ENCODE results near the gene GTF2F1.

Gene GTF2F1

GRCh38 chr19:6424939-6425731 is 32.2 kb upstream of the GTF2F1 start:
- H3K27ac ChIP-seq (ENCODE audit: low read length): peak overlapping the region; percentile 62
- H3K4me2 ChIP-seq (ENCODE audit: low read length): peak overlapping the region; percentile 86
- H3K4me3 ChIP-seq (ENCODE audit: low read length): peak overlapping the region; percentile 70
- peaks cover 38% of the 10 kb centered on the region for H3K36me3 ChIP-seq (replicated peaks; ENCODE audit: low read depth, low read length)
- H3K27me3 ChIP-seq (ENCODE audit: low read depth, low read length): no peaks in the 10 kb centered on the region
- H4K20me1 ChIP-seq (ENCODE audit: insufficient read depth, low read length): peaks cover 40% of the 10 kb centered on the region
- peaks cover 50% of the 10 kb centered on the region for H3K79me2 ChIP-seq (ENCODE audit: low read length)
- H2AFZ ChIP-seq (ENCODE audit: low read depth, low read length): peak overlapping the region; percentile 67
- TF ChIP-seq, protein P1, sequence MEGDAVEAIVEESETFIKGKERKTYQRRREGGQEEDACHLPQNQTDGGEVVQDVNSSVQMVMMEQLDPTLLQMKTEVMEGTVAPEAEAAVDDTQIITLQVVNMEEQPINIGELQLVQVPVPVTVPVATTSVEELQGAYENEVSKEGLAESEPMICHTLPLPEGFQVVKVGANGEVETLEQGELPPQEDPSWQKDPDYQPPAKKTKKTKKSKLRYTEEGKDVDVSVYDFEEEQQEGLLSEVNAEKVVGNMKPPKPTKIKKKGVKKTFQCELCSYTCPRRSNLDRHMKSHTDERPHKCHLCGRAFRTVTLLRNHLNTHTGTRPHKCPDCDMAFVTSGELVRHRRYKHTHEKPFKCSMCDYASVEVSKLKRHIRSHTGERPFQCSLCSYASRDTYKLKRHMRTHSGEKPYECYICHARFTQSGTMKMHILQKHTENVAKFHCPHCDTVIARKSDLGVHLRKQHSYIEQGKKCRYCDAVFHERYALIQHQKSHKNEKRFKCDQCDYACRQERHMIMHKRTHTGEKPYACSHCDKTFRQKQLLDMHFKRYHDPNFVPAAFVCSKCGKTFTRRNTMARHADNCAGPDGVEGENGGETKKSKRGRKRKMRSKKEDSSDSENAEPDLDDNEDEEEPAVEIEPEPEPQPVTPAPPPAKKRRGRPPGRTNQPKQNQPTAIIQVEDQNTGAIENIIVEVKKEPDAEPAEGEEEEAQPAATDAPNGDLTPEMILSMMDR (IDR thresholded peaks at IDR 0.05; ENCODE audit: low read depth, low read length): no peak
- no peak for TF ChIP-seq EZH2phosphoT487 (IDR thresholded peaks at IDR 0.05; ENCODE audit: low read depth)
- H3K4me1 ChIP-seq (ENCODE audit: low read length): peaks cover 30% of the 10 kb centered on the region
- H3K9me3 ChIP-seq (ENCODE audit: insufficient read depth, low read length): no peaks in the 10 kb centered on the region
- peak overlapping the region; percentile 56 for H3K9ac ChIP-seq (ENCODE audit: low read length)

DNA sequence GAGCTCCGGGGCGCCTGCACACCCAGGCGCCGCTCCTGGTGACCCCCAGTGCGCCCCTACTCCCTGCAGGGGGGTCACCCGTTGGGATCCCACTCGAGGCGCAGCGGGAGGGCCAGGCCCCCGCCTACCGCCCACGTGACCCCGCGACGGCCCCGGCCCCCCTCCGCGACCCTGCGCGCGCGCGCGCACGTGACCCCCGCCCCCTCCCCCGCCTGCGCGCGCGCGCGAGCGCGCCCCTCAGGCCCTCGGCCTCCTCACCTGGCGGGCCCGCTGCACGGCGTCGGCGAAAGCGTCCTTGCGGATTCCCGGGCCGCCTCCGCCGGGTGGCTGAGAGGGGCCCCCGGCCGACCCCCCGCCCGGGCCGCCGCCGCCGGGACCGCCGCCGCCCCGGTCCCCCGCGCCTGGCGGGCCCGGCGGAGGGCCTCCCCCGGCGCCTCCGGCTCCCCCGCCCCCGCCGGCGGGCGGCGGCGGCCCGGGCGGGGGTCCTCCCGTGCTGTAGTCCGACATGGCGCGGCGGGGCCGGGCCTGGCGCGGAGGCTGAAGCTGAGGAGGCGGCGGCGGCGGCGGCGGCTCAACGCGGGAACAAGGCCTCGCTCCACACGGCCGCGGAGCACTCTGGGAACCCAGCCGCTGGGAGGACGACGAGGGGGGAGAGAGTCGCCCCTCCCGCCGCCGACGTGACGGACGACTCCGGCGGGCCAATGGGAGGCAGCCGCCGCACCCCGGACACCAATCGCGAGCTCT is 31.4 kb upstream of the GTF2F1 start, which contains the start of gene KHSRP:
TSS of gene KHSRP (minus strand) at position 617 of the 744 bp plus-strand sequence. CDS start at position 507, 110 bp downstream.
- H3K27ac ChIP-seq (ENCODE audit: low read length): peak within 1 kb of the TSS; percentile 62
- H3K79me2 ChIP-seq (ENCODE audit: low read length): peaks cover 57% of the 10 kb centered on the region
- peak within 1 kb of the TSS; percentile 88 for H3K4me3 ChIP-seq (ENCODE audit: low read length)
- H3K9ac ChIP-seq (ENCODE audit: low read length): peak within 1 kb of the TSS; percentile 90
- H3K4me2 ChIP-seq (ENCODE audit: low read length): peak within 1 kb of the TSS; percentile 90
- peaks cover 26% of the 10 kb centered on the region for H3K4me1 ChIP-seq (ENCODE audit: low read length)
- H3K9me3 ChIP-seq (ENCODE audit: insufficient read depth, low read length): no peaks in the 10 kb centered on the region
- H4K20me1 ChIP-seq (ENCODE audit: insufficient read depth, low read length): peaks cover 47% of the 10 kb centered on the region
- peaks cover 45% of the 10 kb centered on the region for H3K36me3 ChIP-seq (replicated peaks; ENCODE audit: low read depth, low read length)
- peak within 1 kb of the TSS; percentile 67 for H2AFZ ChIP-seq (ENCODE audit: low read depth, low read length)
- no peaks in the 10 kb centered on the region for H3K27me3 ChIP-seq (ENCODE audit: low read depth, low read length)
- TF ChIP-seq, protein P1 (IDR thresholded peaks at IDR 0.05; ENCODE audit: low read depth, low read length): no peak
- no peak for TF ChIP-seq EZH2phosphoT487 (IDR thresholded peaks at IDR 0.05; ENCODE audit: low read depth)

DNA sequence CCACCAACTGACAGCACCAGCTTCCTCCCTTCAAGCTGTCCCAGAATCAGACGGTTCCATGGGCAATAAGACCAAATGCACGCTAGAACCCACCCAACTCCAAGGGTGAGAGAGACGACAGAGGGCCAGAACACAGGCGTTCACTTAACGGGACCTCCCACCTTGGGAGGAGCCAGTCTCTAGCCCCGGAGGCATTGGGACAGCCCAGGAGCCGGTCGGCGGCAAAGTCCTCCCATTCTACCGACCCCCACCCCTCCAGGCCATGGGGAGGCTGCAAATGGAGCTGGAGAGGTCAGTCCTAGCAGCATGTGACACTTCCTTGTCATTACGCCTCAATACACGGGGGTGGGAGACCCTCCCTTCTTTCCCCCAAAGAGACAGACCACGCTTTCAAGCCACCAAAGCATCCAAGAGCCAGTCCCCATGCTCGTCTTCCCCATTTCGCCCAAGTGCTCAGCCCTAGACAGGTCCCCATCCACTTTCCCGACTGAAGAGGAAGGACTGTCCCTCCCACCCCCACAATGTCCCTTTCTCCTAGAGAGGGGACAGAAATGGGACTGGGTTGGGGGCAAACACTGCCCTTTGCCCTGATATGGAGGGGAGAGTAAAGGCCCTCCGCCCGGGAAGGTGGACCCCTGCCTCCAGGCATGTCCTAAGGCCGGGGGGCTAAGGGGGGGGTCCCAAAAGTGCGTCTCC is 30.7 kb upstream of the GTF2F1 start:
- H3K4me2 ChIP-seq (ENCODE audit: low read length): peak overlapping the region; percentile 90
- H2AFZ ChIP-seq (ENCODE audit: low read depth, low read length): no peak overlapping the region
- peaks cover 55% of the 10 kb centered on the region for H4K20me1 ChIP-seq (ENCODE audit: insufficient read depth, low read length)
- peaks cover 65% of the 10 kb centered on the region for H3K79me2 ChIP-seq (ENCODE audit: low read length)
- peaks cover 52% of the 10 kb centered on the region for H3K36me3 ChIP-seq (replicated peaks; ENCODE audit: low read depth, low read length)
- H3K4me3 ChIP-seq (ENCODE audit: low read length): peak overlapping the region; percentile 88
- TF ChIP-seq, protein P1 (IDR thresholded peaks at IDR 0.05; ENCODE audit: low read depth, low read length): no peak
- no peaks in the 10 kb centered on the region for H3K27me3 ChIP-seq (ENCODE audit: low read depth, low read length)
- H3K9me3 ChIP-seq (ENCODE audit: insufficient read depth, low read length): no peaks in the 10 kb centered on the region
- H3K9ac ChIP-seq (ENCODE audit: low read length): peak overlapping the region; percentile 90
- peaks cover 24% of the 10 kb centered on the region for H3K4me1 ChIP-seq (ENCODE audit: low read length)
- peak overlapping the region; percentile 62 for H3K27ac ChIP-seq (ENCODE audit: low read length)
